Hepatocyte (in vitro differentiated cells): Measurements from ENCODE around the gene C2CD4D.

Experiments used
- EZH2 ChIP-seq: fragments of 200-600 bp; sonication (generic); IDR thresholded peaks from 2 replicates; pipeline ENCODE4 v1.6.1; 2016; ENCODE audit warnings: antibody characterized with exemption, mild to moderate bottlenecking, borderline replicate concordance
- TF ChIP-seq, protein P1 (sequence below): fragments of 200-600 bp; sonication (generic); IDR thresholded peaks from 2 replicates; pipeline ENCODE4 v1.5.1; 2016; ENCODE audit warnings: antibody characterized with exemption, mild to moderate bottlenecking; ENCODE audit not compliant: poor library complexity

DNA sequence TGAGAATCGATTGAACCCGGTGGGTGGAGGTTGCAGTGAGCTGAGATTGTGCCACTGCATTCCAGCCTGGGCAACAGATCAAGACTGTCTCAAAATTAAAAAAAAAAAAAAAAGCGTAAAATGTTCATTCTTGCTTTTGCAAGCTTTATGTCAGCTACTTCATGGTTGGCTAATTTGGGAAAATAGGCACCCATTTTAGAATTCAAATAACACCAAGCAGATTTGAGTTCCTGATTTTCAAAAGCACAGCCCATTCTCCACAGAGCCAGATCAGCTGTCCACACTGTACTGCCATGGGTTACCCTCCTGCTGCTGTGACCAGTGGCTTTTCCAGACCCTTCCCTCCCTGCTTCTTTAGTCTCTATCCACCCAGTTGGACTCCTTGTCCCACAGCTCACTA, 9.5 kb upstream of the C2CD4D start:
- TF ChIP-seq, protein P1, sequence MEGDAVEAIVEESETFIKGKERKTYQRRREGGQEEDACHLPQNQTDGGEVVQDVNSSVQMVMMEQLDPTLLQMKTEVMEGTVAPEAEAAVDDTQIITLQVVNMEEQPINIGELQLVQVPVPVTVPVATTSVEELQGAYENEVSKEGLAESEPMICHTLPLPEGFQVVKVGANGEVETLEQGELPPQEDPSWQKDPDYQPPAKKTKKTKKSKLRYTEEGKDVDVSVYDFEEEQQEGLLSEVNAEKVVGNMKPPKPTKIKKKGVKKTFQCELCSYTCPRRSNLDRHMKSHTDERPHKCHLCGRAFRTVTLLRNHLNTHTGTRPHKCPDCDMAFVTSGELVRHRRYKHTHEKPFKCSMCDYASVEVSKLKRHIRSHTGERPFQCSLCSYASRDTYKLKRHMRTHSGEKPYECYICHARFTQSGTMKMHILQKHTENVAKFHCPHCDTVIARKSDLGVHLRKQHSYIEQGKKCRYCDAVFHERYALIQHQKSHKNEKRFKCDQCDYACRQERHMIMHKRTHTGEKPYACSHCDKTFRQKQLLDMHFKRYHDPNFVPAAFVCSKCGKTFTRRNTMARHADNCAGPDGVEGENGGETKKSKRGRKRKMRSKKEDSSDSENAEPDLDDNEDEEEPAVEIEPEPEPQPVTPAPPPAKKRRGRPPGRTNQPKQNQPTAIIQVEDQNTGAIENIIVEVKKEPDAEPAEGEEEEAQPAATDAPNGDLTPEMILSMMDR: no peak
- no peak for TF ChIP-seq EZH2
